ENCODE results near the gene COL15A1.

The COL15A1 gene

GRCh38 chr9:99037769-99038483, 94.2 kb downstream of the COL15A1 start:
- no peak for DNase-seq (ENCODE audit: low read depth in 3 of 3)

DNA sequence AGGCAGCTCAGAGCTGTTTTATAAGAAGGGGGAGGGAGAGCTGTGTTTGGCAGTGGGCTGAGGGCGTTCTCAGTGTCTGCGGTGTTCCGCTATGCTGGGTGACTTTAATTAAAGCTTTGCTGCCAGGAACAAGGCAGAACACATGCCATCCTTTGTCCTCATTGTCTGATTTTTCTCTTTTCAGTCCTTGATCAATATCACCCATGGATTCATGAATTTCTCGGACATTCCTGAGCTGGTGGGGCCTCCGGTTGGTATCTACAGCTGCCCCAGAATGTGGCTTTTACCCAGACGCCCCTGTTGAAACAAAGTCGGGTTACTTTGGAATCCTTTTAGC, 94.7 kb downstream of the COL15A1 start:
- DNase-seq (ENCODE audit: low read depth in 3 of 3) = no peak

DNA sequence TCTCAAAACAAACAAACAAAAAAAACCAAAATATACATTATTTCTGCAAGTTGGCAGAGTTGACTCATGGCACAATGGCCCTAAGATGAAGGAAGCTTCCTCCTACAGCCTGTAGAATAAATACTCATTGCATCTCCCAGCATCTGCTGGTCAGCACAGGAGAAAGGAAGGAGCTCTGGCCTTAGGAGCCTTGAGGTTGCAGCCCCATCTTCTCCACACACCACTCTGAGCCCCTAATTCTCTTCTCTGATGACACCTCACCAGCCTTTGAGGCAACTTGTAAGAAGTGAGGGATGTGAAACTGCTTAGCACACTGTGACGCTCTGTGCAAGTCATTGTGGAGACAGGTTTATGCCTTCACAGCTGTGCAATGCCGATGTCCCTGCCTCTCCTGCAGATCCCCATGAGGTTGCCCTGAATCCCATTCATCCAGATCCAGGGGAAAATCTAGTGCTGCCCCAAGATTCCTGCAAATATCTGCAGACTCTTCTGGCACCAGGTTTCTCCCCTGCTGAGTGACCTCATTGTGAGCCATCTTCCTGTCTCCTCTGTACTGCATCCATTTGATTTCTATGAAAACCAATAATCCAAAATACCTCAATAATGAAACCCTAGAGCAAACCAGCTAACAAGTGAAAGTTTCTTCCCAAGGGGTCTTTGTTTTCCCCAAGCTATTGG, 95.9 kb downstream of the COL15A1 start:
- DNase-seq (ENCODE audit: low read depth in 3 of 3) = no peak

DNA sequence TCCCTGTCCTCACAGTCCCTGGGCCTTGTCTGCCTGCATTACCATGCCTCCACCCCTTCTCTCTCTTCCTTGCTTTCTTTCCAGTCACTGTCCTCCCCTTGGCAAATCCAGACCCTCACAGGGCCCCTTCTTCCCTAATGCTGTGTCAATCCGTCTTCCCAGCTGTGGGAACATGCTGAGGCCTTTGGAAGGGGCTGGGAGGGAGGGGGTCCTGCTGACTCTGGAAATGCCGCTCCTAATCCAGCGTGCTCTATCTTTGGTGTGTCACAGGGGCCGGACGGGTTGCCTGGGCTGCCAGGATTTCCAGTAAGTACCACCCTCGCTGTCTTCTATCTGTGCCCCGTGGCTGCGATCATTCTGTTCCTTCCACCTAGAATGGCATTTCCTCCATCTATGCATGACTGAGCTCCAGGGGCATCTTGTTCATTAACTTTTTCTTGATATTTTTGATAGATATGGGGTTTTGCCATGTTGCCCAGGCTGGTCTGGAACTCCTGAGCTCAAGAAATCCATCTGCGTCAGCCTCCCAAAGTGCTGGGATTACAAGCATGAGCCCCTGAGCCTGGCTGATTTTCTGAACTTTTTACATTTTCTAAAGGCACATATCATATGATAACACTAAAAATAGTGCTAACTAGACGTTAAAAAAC, 96.7 kb downstream of the COL15A1 start:
- no peak for DNase-seq (ENCODE audit: low read depth in 3 of 3)

DNA sequence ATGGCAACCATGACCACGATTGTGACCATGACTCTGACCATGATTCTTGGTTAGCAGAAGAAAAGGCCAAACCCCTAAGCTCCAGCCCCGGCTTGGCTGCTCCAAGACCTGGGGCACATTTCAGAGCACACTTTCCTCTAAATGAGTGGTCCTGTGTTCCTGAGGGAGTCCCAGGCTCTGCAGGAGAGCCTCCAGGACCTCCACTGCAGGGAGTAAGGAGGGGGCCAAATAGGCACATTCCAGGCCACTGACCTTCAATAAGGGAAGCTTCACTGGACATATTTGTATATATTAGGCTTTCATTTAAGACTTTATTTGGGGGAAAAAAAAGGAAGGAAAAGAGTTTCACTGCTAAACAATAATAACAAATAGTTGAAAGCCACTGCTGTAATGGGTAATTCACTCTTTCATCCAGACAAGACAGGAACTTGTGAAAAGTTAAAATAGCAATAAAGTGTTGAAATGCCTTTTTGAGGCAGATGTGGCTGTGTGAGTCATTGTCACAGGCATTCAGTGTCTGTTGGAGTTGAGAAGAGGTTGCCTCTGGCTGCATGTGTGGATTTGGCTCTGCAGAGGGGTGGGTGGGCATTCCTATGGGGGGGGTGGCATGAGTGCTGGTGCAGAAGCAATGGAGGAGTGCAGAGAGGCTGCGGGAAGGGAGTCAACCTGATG, 97.3 kb downstream of the COL15A1 start:
- DNase-seq (ENCODE audit: low read depth in 3 of 3) = no peak

- DNase-seq (ENCODE audit: low read depth in 3 of 3) = no peak
Measured at GRCh38 chr9:99041618-99042017, 97.9 kb downstream of the COL15A1 start.

- no peak for DNase-seq (ENCODE audit: low read depth in 3 of 3)
Measured at GRCh38 chr9:99042620-99043019, 98.9 kb downstream of the COL15A1 start.

GRCh38 chr9:99044827-99045226, 101.1 kb downstream of the COL15A1 start:
- no peak for DNase-seq (ENCODE audit: low read depth in 3 of 3)

DNA sequence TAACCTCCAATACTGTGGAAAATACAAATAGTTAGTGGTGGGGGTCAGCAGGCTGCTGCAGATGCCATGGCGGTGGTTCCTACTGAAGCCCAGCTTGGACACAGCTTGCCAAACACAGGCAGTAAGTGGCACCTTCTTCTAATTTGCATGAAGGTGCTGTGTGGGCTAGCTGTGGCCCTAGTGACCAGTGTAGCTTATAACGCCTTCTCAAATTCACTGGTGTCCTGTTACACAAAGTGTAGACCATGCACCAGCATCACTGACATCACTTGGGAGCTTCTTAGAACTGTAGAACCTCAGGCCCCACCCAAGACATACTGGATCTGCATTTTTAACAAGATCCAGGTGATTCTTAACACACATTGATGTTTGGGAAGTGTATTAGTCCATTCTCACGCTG, 102.4 kb downstream of the COL15A1 start:
- no peak for DNase-seq (ENCODE audit: low read depth in 3 of 3)

- DNase-seq (ENCODE audit: low read depth in 3 of 3) = no peak
Measured at GRCh38 chr9:99046542-99047071, 102.9 kb downstream of the COL15A1 start.

DNA sequence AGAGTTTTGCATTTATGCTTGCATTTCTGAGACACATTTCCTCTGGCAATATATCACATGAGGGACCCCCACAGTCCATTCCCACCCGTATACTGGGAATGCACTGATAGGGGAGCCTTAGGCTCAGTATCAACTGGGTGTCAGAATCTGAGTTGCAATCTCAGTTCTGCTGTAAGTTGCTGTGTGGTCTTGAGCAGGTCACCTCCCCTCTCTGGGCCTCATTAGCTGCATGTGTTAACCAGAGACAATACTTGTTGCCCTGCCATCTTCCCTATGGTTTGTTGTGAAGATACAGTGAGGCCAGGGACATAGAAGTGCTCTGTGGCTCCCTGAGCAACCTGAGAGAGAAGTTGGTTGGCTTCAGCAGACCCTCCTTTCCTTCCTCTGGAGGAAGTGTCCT, 105.5 kb downstream of the COL15A1 start:
- DNase-seq (ENCODE audit: low read depth in 3 of 3) = no peak

DNA sequence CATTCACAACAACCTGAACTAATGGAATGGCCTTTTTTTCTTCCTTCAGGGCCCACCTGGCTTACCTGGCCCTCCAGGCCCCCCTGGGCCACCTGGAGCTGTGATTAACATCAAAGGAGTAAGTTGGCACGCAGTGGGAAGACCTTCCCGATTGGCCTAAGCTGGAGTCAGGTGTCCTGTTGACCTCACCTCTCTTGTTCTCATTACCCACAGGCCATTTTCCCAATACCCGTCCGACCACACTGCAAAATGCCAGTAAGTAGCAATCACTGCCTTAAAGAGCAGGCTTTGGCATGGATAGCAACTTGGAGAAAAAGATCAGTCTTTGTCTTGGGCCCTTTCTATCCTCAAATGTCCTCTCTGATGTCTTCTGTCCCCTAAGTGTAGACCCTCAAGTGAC, 105.9 kb downstream of the COL15A1 start:
- DNase-seq (ENCODE audit: low read depth in 3 of 3) = no peak

DNA sequence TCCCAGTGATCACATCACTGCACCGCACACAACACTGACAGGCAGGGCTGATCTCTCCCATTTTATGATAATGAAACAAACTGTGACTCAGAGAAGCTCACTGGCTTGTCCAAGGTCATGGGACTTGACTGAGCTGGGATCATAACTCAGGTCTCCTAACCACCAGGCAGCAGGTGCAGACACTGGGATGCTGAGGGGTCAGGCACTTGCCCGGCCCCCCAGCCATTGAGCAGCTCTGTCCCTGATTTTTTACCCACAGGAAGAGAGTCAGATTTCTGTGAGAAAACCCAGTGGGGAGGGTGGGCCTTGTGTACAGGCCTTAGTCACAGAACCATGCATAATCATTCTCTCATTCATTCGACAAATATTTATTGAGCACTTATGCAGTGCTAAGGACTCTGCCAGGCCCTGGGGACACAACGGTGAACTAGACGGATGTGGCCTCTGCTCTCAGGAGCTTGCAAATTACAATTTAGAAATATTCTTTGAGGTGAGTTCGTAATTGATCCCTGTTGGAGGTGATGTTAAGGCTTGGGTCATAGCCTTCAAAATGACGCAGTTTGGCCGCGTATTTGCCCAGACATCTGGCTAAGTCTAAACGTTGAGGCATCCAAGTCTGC, 106.7 kb downstream of the COL15A1 start:
- no peak for DNase-seq (ENCODE audit: low read depth in 3 of 3)

DNA sequence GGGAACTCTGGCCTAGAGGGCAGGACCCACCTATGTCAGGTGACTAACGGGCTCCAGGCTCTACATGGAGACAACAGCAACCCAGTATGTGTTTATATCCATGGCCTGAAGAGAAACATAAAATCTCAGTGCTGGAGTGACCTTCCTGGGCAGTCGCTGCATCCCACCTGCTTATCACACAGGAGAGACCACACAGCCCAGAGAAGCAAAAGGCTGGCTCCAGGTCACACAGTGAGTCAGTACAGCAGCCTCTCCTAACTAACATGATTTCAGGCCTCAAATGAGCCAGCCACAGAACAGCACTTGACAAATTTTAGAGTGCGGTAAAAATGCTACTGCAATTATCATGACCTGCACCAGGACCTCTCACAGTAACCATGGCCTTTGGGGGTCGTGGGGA, 107.2 kb downstream of the COL15A1 start:
- DNase-seq (ENCODE audit: low read depth in 3 of 3) = no peak

DNA sequence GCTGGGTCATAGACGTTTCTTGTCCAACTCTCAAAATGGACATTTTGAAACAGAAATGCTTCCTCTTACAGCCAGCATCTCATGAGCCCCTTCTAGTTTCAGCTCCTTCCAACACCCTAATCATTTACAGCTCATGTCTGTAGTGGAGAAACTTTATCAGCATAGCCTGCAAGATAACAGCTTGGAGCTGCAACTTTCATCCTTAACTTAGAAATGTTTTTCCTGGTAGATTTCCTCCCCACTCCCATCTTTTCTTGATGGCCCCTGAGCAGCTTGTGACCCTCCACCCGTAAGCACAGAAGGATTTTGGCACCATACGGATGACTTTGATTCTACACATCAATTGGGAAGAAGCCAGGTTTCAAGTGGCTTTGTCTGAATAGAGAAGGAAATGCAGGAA, 107.7 kb downstream of the COL15A1 start:
- no peak for DNase-seq (ENCODE audit: low read depth in 3 of 3)

GRCh38 chr9:99051851-99052250, 108.1 kb downstream of the COL15A1 start:
- DNase-seq (ENCODE audit: low read depth in 3 of 3) = no peak

GRCh38 chr9:99052815-99053715, 109.4 kb downstream of the COL15A1 start:
- DNase-seq (ENCODE audit: low read depth in 3 of 3) = no peak

DNA sequence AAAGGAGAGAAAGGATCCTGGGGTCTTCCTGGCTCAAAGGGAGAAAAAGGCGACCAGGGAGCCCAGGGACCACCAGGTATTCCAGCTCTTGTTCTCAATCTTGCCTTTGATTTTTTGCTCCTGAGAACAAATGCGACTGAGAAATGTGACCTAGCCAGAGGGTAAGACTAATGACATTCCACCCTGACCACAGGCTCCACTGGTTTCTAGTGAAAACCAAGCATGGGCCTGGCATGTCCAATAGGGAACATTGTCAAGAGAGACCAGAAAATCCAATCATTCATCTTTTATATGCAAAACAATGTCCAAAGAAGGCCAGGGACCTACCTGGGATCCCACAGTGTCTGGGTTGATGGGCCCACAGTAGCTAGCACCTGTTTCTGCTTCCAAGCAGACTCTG, 110.9 kb downstream of the COL15A1 start:
- DNase-seq (ENCODE audit: low read depth in 3 of 3) = no peak

DNA sequence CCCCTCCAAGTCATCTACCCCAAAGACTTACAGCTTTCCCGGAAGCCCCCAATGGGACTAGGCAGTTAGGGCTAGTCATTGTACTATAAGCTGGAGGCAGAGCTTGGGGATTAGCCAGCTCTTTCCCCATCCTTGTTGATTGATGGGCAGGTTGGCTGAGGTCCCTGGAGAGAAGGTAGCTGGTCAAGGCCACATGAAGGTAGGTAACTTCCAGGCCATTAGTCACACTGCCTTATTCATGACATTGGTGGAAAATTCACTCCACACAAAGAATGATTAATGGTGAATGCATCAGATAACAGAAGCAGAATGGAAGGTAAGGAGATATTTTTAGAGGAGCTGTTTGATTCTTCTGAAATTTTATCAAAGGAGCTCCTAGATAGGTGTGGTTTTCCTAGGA, 111.7 kb downstream of the COL15A1 start:
- no peak for DNase-seq (ENCODE audit: low read depth in 3 of 3)

GRCh38 chr9:99056186-99056585, 112.5 kb downstream of the COL15A1 start:
- DNase-seq (ENCODE audit: low read depth in 3 of 3) = no peak
